WTC11 (cell line): ENCODE measurements around the gene PHOX2B. TPM values are rescaled to one million over a fixed set of nuclear protein-coding genes. Genes with fewer than 3 reads are reported as not detected.

Source experiments
- ATAC-seq: fragments of 200-7000 bp; cut with Tn5 transposase; 2 replicates; pipeline ENCODE4 v1.10.0; 2021; ENCODE audit warnings: mild to moderate bottlenecking, moderate library complexity
- CTCF ChIA-PET: fragments of 300-600 bp; sonication (Branson Sonifier 250); formaldehyde crosslinking; loops from one replicate; lab custom pipeline; 2021; ENCODE audit warnings: antibody characterized with exemption; lab: Charles Lee
- POLR2A ChIA-PET: fragments of 350-600 bp; sonication (Branson Sonifier 250); formaldehyde crosslinking; loops from one replicate; lab custom pipeline; 2021; ENCODE audit warnings: antibody characterized with exemption; lab: Charles Lee
- DNase-seq: peaks from one replicate; pipeline ENCODE4 v3.0.0; 2021; ENCODE audit warnings: low spot score
- H3K27ac Mint-ChIP-seq: 2 replicates; pipeline ENCODE4 v1.8.0; 2021; ENCODE audit warnings: mixed read lengths
- H3K27me3 Mint-ChIP-seq: 2 replicates; pipeline ENCODE4 v1.8.0; 2021; ENCODE audit warnings: low read depth, mild to moderate bottlenecking, moderate library complexity, mixed read lengths
- H3K36me3 Mint-ChIP-seq: 2 replicates; pipeline ENCODE4 v1.8.0; 2021; ENCODE audit warnings: mixed read lengths
- H3K4me1 Mint-ChIP-seq: 2 replicates; pipeline ENCODE4 v1.8.0; 2022; ENCODE audit warnings: mixed read lengths
- H3K4me3 Mint-ChIP-seq: 2 replicates; pipeline ENCODE4 v1.8.0; 2021; ENCODE audit warnings: mild to moderate bottlenecking, moderate library complexity, mixed read lengths
- H3K9me3 Mint-ChIP-seq: 2 replicates; pipeline ENCODE4 v1.8.0; 2021; ENCODE audit warnings: mixed read lengths
- ATF3 ChIP-seq: sonication (generic); formaldehyde crosslinking; conservative IDR thresholded peaks from 2 replicates; pipeline ENCODE4 v1.8.1; 2022; ENCODE audit warnings: mild to moderate bottlenecking, missing genetic modification reagents
- CDX4 ChIP-seq: fragments of 250-450 bp; sonication (Bioruptor Pico); IDR thresholded peaks from 2 replicates; pipeline ENCODE4 v1.9.0; 2021; ENCODE audit warnings: moderate library complexity, mild to moderate bottlenecking, inconsistent platforms, borderline replicate concordance
- E2F1 ChIP-seq: sonication (generic); formaldehyde crosslinking; IDR thresholded peaks from 2 replicates; pipeline ENCODE4 v1.8.0; 2022; ENCODE audit warnings: mild to moderate bottlenecking, missing genetic modification reagents
- EMX1 ChIP-seq: fragments of 250-450 bp; sonication (Bioruptor Pico); IDR thresholded peaks from 2 replicates; pipeline ENCODE4 v1.8.0; 2021; ENCODE audit warnings: mild to moderate bottlenecking
- ETV6 ChIP-seq: sonication (generic); formaldehyde crosslinking; IDR thresholded peaks from 2 replicates; pipeline ENCODE4 v1.8.1; 2022; ENCODE audit warnings: mild to moderate bottlenecking, missing genetic modification reagents
- GABPB1 ChIP-seq: sonication (generic); formaldehyde crosslinking; IDR thresholded peaks from 2 replicates; pipeline ENCODE4 v1.8.1; 2023; ENCODE audit warnings: mild to moderate bottlenecking, missing genetic modification reagents
- GTF2I ChIP-seq: fragments of 250-450 bp; sonication (Bioruptor Pico); conservative IDR thresholded peaks from 2 replicates; pipeline ENCODE4 v1.4.0; 2021; ENCODE audit warnings: mild to moderate bottlenecking
- JAZF1 ChIP-seq: fragments of 250-450 bp; sonication (Bioruptor Pico); IDR thresholded peaks from 2 replicates; pipeline ENCODE4 v1.9.0; 2021; ENCODE audit warnings: moderate library complexity, mild to moderate bottlenecking, inconsistent platforms
- JUN ChIP-seq: sonication (generic); formaldehyde crosslinking; IDR thresholded peaks from 2 replicates; pipeline ENCODE4 v1.8.0; 2023; ENCODE audit warnings: mild to moderate bottlenecking, missing genetic modification reagents
- MXD4 ChIP-seq: fragments of 250-450 bp; sonication (Bioruptor Pico); IDR thresholded peaks from 2 replicates; pipeline ENCODE4 v1.8.0; 2021; ENCODE audit warnings: mild to moderate bottlenecking, moderate library complexity, borderline replicate concordance
- MYBL2 ChIP-seq: sonication (generic); formaldehyde crosslinking; IDR thresholded peaks from 2 replicates; pipeline ENCODE4 v1.8.1; 2023; ENCODE audit warnings: mild to moderate bottlenecking, moderate library complexity, missing genetic modification reagents
- NFE2L1 ChIP-seq: sonication (generic); formaldehyde crosslinking; IDR thresholded peaks from 2 replicates; pipeline ENCODE4 v1.8.1; 2023; ENCODE audit warnings: missing genetic modification reagents
- OVOL2 ChIP-seq: fragments of 250-450 bp; sonication (Bioruptor Pico); IDR thresholded peaks from 2 replicates; pipeline ENCODE4 v1.9.0; 2021; ENCODE audit warnings: mild to moderate bottlenecking, borderline replicate concordance
- PRRX2 ChIP-seq: fragments of 250-450 bp; sonication (Bioruptor Pico); IDR thresholded peaks from 2 replicates; pipeline ENCODE4 v1.8.0; 2021; ENCODE audit warnings: mild to moderate bottlenecking
- SMAD3 ChIP-seq: sonication (generic); formaldehyde crosslinking; IDR thresholded peaks from 2 replicates; pipeline ENCODE4 v1.8.0; 2022; ENCODE audit warnings: missing genetic modification reagents, mild to moderate bottlenecking, borderline replicate concordance
- STAT6 ChIP-seq: sonication (generic); formaldehyde crosslinking; conservative IDR thresholded peaks from 2 replicates; pipeline ENCODE4 v1.8.1; 2023; ENCODE audit warnings: mild to moderate bottlenecking, low read depth, missing genetic modification reagents, moderate library complexity
- TCF7 ChIP-seq: sonication (generic); formaldehyde crosslinking; IDR thresholded peaks from 2 replicates; pipeline ENCODE4 v1.8.0; 2022; ENCODE audit warnings: mild to moderate bottlenecking, low read depth, missing genetic modification reagents, moderate library complexity
- TP53 ChIP-seq: sonication (generic); formaldehyde crosslinking; IDR thresholded peaks from 2 replicates; pipeline ENCODE4 v1.8.1; 2023; ENCODE audit warnings: mild to moderate bottlenecking, missing genetic modification reagents
- ZBTB43 ChIP-seq: sonication (generic); formaldehyde crosslinking; IDR thresholded peaks from 2 replicates; pipeline ENCODE4 v1.8.1; 2023; ENCODE audit warnings: mild to moderate bottlenecking, missing genetic modification reagents
- ZMAT4 ChIP-seq: fragments of 250-450 bp; sonication (Bioruptor Pico); IDR thresholded peaks from 2 replicates; pipeline ENCODE4 v1.9.0; 2021; ENCODE audit warnings: mild to moderate bottlenecking
- ZNF263 ChIP-seq: sonication (generic); formaldehyde crosslinking; IDR thresholded peaks from 2 replicates; pipeline ENCODE4 v1.8.1; 2022; ENCODE audit warnings: low read depth, mild to moderate bottlenecking, moderate library complexity, missing genetic modification reagents
- ZNF317 ChIP-seq: sonication (generic); formaldehyde crosslinking; IDR thresholded peaks from 2 replicates; pipeline ENCODE4 v1.8.1; 2023; ENCODE audit warnings: low read depth, mild to moderate bottlenecking, moderate library complexity, missing genetic modification reagents, borderline replicate concordance
- ZNF416 ChIP-seq: fragments of 250-450 bp; sonication (Bioruptor Pico); IDR thresholded peaks from 2 replicates; pipeline ENCODE4 v1.9.0; 2021; ENCODE audit warnings: mild to moderate bottlenecking, inconsistent platforms
- ZNF512 ChIP-seq: sonication (generic); formaldehyde crosslinking; IDR thresholded peaks from 2 replicates; pipeline ENCODE4 v1.8.1; 2022; ENCODE audit warnings: missing genetic modification reagents, borderline replicate concordance
- total RNA-seq: library from RNA; stranded (reverse); gene quantifications from 3 replicates; pipeline ENCODE4 v1.2.3, GENCODE V29; 2021

Gene PHOX2B
- total RNA-seq, 1 experiment from 2014 or later = not detected

- TF ChIP-seq ZNF512 (CRISPR knock-in tag) = no peak
- no peak for TF ChIP-seq STAT6 (CRISPR knock-in tag)
- no peak for TF ChIP-seq SMAD3 (CRISPR knock-in tag)
- no peak for TF ChIP-seq ZNF263
- no peak for TF ChIP-seq CDX4 (CRISPR knock-in tag)
- TF ChIP-seq ETV6 (CRISPR knock-in tag) = no peak
- no peak for TF ChIP-seq ATF3 (CRISPR knock-in tag)
- TF ChIP-seq PRRX2 (CRISPR knock-in tag) = no peak
Measured at GRCh38 chr4:41722181-41722580, 26.3 kb downstream of the PHOX2B start (continued).

GRCh38 chr4:41719417-41719816 is 29.1 kb downstream of the PHOX2B start:
- TF ChIP-seq EMX1 (CRISPR knock-in tag) (no peak), GTF2I (CRISPR knock-in tag) (no peak), MXD4 (CRISPR knock-in tag) (no peak), OVOL2 (CRISPR knock-in tag) (no peak)
- no peaks in the 10 kb centered on the region for H3K36me3 Mint-ChIP-seq
- H3K4me3 Mint-ChIP-seq = no peak overlapping the region
- no peak overlapping the region for H3K27ac Mint-ChIP-seq
- DNase-seq = no peak
- ChIA-PET POLR2A (no interaction called here), CTCF (no interaction called here)
- no peaks in the 10 kb centered on the region for H3K9me3 Mint-ChIP-seq
- ATAC-seq = no peak
- peaks cover 48% of the 10 kb centered on the region for H3K27me3 Mint-ChIP-seq
- H3K4me1 Mint-ChIP-seq = no peaks in the 10 kb centered on the region

- no peaks in the 10 kb centered on the region for H3K4me1 Mint-ChIP-seq
- no peaks in the 10 kb centered on the region for H3K36me3 Mint-ChIP-seq
- H3K27me3 Mint-ChIP-seq = peaks cover 48% of the 10 kb centered on the region
- DNase-seq (no peak), ATAC-seq (no peak)
- H3K27ac Mint-ChIP-seq = no peak overlapping the region
- TF ChIP-seq ZNF416 (CRISPR knock-in tag) (no peak), JAZF1 (CRISPR knock-in tag) (no peak), TCF7 (CRISPR knock-in tag) (no peak), JUN (CRISPR knock-in tag) (no peak), TP53 (CRISPR knock-in tag) (no peak), ZNF317 (CRISPR knock-in tag) (no peak), E2F1 (CRISPR knock-in tag) (no peak), NFE2L1 (CRISPR knock-in tag) (no peak), PRRX2 (CRISPR knock-in tag) (no peak), ZMAT4 (CRISPR knock-in tag) (no peak), GABPB1 (CRISPR knock-in tag) (no peak), ZBTB43 (no peak), MYBL2 (CRISPR knock-in tag) (no peak)
- TF ChIP-seq, all 79 proteins: peak for 0
- CTCF ChIA-PET = no interaction called here
- H3K9me3 Mint-ChIP-seq = no peaks in the 10 kb centered on the region
- POLR2A ChIA-PET = no interaction called here
- H3K4me3 Mint-ChIP-seq = no peak overlapping the region
Measured at GRCh38 chr4:41718907-41719306, 29.6 kb downstream of the PHOX2B start.
